ENCODE results near the gene RAB1A. TPM values are rescaled to one million over a fixed set of nuclear protein-coding genes. Genes with fewer than 3 reads are reported as not detected.

Gene RAB1A
- total and polyA plus RNA-seq, 9 donors, result 57.5 to 125 (median 104) TPM

DNA sequence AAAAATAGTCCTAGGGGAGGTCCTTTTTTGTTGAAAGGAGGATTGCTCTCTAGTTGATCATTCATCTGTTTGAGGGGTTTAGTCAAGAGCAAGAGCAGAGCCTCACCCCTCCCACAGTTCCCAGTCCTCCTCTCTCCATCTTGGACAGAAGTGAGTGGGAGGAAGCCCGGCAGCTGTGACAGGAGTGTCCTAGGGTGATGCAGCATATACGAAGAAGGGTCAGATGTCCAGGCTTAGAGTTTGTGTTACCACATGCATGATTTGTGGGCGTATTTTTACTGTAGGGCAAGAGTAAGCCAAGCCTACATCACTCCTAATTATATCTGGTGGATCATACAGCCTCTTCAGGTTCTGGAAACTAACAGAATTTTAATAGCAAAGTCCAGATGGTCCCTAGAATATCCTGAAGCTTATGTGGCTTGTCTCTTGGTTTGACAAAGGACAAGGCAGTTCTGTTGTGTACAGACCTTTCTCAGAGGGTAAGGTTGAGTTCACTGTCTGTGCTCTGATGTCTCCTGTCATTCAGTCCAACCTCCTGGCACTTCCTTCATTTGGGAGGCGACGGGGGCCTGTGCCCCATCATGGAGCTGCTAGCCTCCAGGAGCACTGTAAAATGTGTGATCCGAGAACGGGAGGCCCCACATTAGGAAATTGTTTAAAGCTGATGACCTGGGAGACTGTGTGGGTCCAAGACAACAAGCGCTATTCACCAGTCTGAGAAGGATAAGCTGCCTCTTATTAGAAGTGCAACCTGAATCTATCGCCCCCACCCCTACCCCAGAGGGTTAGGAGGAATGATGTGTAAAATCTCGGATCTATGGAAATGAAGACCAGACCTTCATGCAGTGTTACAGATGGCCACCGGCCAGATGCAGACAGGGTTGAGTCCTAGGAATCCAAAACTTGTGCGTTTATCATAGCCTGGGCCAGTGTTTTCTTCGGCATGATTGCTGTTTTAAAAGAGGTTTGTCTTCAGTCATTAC, 66.8 kb downstream of the RAB1A start:
- Histone ChIP-seq H3K36me3 (no peaks in the 10 kb centered on the region), H3K4me3 (no peak overlapping the region), H3K27me3 (no peaks in the 10 kb centered on the region), H3K9me3 (no peaks in the 10 kb centered on the region), H3K27ac (peak overlapping the region in 1 of 2 donors; percentile 5), H3K4me1 (ENCODE audit: insufficient read depth) (peaks cover 8% of the 10 kb centered on the region)
- TF ChIP-seq, protein P1, sequence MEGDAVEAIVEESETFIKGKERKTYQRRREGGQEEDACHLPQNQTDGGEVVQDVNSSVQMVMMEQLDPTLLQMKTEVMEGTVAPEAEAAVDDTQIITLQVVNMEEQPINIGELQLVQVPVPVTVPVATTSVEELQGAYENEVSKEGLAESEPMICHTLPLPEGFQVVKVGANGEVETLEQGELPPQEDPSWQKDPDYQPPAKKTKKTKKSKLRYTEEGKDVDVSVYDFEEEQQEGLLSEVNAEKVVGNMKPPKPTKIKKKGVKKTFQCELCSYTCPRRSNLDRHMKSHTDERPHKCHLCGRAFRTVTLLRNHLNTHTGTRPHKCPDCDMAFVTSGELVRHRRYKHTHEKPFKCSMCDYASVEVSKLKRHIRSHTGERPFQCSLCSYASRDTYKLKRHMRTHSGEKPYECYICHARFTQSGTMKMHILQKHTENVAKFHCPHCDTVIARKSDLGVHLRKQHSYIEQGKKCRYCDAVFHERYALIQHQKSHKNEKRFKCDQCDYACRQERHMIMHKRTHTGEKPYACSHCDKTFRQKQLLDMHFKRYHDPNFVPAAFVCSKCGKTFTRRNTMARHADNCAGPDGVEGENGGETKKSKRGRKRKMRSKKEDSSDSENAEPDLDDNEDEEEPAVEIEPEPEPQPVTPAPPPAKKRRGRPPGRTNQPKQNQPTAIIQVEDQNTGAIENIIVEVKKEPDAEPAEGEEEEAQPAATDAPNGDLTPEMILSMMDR (IDR thresholded peaks at IDR 0.05), result no peak
- WGBS, 3 donors, result 34 to 56% (median 44%) methylated on average over 13 of the region's 13 CpGs
- intact Hi-C loops (cut with DNase I), result loop anchor here in 1 of 4 donors (10.0 kb wide), 1 partner anchor 122 kb away; no protein-coding TSS in a partner anchor
- no peak for DNase-seq

DNA sequence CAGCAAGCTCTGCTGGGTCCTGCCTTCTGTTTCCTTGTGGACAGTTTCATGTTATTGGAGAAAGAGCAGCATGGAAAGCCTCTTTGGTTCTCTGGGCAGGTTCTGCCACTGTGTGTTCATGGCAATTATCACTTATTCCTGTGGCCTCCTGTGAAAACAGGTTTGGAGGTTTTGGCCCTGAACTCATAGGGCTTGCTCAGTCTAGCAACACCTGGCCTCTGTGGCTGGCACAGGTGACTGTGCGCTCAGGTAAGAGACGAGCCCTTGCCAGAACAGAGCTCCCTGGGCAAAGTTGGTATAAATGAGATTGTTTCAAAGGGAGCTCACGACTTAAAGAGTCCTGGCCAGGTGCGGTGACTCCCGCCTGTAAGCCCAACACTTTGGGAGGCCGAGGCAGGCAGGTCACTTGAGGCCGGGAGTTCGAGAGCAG, 68.0 kb downstream of the RAB1A start:
- Histone ChIP-seq H3K36me3 (no peaks in the 10 kb centered on the region), H3K4me1 (ENCODE audit: insufficient read depth) (peaks cover 7% of the 10 kb centered on the region), H3K9me3 (no peaks in the 10 kb centered on the region), H3K27ac (no peak overlapping the region), H3K4me3 (no peak overlapping the region), H3K27me3 (no peaks in the 10 kb centered on the region)
- TF ChIP-seq, protein P1 (IDR thresholded peaks at IDR 0.05), result no peak
- no peak for TF ChIP-seq EP300 (IDR thresholded peaks at IDR 0.05)
- no peak for TF ChIP-seq POLR2A (IDR thresholded peaks at IDR 0.05)
- no peak for DNase-seq
- WGBS, 3 donors, result 94 to 97% (median 96%) methylated on average over 8 of the region's 8 CpGs
- intact Hi-C loops (cut with DNase I), result loop anchor here in 1 of 4 donors (10.0 kb wide), 1 partner anchor 123 kb away; no protein-coding TSS in a partner anchor

DNA sequence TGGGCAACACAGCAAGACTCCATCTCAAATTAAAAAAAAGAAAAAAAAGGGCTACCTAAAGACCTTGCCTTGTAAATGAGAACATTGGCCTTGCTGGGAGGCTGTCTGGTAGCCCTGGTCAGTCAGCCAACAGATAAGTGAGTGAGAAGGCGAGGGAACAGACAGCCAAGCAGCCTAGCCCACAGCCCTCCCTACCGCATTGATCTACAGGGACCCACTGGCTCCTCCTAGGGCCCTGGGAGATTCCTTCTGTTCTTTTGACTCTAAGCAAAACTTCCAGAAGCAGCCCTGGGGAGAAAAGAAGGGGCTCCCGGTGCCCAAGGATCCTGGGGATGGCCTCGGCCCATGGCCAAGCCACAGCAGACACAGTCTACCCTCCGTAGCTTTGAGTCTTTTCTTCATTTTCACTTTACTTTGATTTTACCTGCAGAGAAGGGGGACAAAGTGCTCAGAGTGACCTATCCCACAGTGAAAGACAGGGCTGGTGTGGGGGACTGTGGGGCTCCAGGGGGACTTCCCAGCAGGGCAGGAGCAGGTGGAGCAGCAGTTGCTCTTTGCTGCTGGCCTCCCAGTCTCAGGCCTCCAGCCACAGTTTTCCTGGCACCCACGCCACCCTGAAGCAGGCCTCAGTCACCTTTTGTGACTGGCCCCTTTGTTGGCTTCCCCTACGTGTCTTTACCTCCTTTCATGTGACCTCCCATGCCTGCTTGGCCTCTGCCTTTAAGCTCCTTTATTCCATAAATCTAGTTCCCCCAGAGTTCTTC, 68.6 kb downstream of the RAB1A start:
- Histone ChIP-seq H3K4me3 (no peak overlapping the region), H3K27ac (no peak overlapping the region), H3K27me3 (no peaks in the 10 kb centered on the region), H3K9me3 (no peaks in the 10 kb centered on the region), H3K36me3 (no peaks in the 10 kb centered on the region), H3K4me1 (ENCODE audit: insufficient read depth) (peaks cover 7% of the 10 kb centered on the region)
- TF ChIP-seq, protein P1 (IDR thresholded peaks at IDR 0.05), result no peak
- no peak for TF ChIP-seq POLR2A (IDR thresholded peaks at IDR 0.05)
- TF ChIP-seq EP300 (IDR thresholded peaks at IDR 0.05), result no peak
- WGBS, 3 donors, result 61 to 81% (median 68%) methylated on average over 7 of the region's 7 CpGs
- DNase-seq, result no peak
- intact Hi-C loops (cut with DNase I), result loop anchor here in 1 of 4 donors (10.0 kb wide), 1 partner anchor 123 kb away; no protein-coding TSS in a partner anchor

DNA sequence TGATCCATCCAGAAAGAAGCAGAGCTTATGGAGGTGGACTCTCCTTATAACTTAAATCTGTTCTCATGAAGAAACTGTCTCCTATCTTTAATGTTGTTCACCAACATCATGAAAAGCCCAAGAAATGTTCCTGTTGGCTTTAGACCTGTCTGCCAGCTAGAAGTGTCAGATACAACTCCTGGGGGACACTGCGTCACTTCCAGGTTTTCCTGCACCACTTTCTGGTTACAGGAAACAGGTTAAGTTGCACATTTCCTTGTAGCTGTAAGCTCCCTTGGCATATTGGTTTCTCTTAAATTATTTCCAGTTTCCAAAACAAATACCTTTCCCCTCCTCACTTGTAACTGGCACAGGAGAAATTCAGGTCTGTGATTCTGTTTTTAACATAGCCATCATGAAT, 70.8 kb downstream of the RAB1A start:
- intact Hi-C loops (cut with DNase I), result no loop called here

More for the DNA sequence above, 70.8 kb downstream of the RAB1A start:
- Histone ChIP-seq H3K4me3 (no peak overlapping the region), H3K27me3 (no peaks in the 10 kb centered on the region), H3K4me1 (ENCODE audit: insufficient read depth) (peaks cover 8% of the 10 kb centered on the region), H3K36me3 (no peaks in the 10 kb centered on the region), H3K27ac (no peak overlapping the region), H3K9me3 (no peaks in the 10 kb centered on the region)
- WGBS, 3 donors, result 89 to 97% (median 94%) methylated on average over 1 of the region's 1 CpG
- no peak for DNase-seq
- no peak for TF ChIP-seq POLR2A (IDR thresholded peaks at IDR 0.05)
